Stimulated activated CD4-positive, alpha-beta T cell treated with anti-CD3 and anti-CD28 coated beads, Interleukin-12 subunit alpha, Interleukin-12 subunit beta, amount 100 ng/mL, for 4 hours (primary cell): Measurements from ENCODE around the gene PCMTD2.
"Not testable (repeated sequence)": the region's sequence is repeated elsewhere in the genome, so short reads cannot be mapped to it uniquely, and the experiment has no call there.

Experiments used
- DNase-seq: peaks from one replicate; pipeline ENCODE4 v3.0.0-alpha.2; 2020

The PCMTD2 gene

DNA sequence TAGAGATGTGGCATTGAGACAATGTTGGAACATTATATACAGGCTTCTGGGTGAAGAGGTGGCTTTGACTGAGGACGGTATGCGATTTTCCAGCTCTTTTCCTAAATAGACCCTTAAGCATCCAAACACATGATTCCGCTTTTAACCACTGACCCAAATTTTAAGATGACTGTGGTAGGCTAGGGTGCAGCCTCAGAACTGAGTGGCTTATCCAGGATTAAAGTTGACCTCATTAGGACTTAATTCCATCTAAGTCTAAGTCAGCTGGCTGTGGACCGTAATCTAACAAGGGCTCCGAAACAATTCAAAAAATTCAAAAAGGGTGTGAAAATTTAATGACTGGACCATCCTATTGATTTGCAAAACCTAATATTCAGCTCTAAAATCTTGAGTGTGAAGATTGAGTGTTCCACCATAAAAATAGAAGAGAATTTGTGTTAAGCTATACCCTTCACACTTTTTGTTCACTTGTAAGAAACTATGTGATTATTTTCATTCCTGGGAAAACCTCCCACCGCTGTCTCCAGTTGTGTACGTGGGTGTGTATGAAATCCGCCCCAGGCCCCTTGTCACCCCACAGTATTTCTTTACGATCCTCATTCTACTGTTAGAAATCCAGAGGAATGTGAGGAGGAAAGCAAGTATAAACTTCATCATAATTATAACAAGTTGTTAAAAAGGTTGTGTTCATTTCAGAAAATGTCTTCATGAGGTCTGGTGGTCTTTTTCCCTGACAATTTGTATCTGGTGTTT is 2.7 kb downstream of the PCMTD2 start:
- DNase-seq: no peak

DNA sequence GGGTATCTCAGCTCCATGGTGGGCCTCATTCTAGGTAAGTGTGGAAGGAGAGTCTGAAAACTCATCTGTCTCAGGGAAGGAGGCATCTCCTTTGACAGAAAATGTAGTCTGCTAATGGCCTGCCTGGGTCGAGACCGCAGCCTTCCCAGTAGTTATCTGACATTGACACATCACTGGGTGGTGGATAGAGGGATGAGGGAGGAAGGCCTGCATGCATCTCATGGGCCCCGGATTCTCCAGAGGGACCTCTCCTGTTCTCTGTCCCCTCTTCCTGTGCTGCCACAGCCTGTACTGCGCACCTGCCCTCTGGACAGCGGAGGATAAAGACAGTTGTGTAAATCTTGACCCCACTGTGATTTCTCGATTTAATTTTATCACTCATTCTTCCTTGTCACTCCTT is 4.7 kb downstream of the PCMTD2 start:
- DNase-seq: no peak

DNA sequence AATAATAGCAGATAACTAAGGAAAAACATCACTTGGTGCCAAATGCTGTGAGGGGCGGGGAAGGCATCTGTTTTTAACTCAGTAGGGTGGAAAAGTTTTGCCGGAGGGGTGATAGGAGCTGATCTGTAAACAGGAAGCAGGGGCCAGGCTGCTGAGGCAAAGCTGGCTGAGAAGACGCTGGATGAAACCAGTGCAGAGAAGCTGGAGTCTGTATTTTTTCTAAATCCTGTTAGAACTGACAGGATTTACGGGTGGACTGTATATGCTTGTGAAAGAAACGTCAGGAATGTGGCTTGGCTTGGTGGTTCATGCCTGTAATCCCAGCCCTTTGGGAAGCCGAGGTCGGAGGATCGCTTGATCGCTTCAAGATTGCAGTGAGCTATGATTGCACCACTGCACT is 5.6 kb downstream of the PCMTD2 start:
- DNase-seq: no peak

DNA sequence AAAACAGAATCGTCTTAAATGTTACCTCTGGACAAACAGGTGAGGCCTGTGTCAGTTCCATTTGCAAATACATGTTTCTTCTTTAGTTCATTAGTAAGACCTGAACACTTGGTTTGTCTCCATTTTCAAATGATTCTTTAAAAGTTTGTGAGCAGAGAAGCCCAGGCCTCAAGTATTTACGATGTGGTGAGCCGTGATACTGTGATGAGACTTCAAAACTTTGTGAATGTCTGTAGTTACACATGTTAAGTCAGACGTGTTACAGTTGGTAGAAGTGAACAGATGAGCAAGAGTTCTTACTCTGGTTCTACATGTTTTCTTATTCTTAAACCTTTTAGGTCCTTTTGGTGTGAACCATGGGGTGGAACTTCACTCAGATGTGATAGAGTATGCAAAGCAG is 8.5 kb downstream of the PCMTD2 start:
- DNase-seq: no peak

DNA sequence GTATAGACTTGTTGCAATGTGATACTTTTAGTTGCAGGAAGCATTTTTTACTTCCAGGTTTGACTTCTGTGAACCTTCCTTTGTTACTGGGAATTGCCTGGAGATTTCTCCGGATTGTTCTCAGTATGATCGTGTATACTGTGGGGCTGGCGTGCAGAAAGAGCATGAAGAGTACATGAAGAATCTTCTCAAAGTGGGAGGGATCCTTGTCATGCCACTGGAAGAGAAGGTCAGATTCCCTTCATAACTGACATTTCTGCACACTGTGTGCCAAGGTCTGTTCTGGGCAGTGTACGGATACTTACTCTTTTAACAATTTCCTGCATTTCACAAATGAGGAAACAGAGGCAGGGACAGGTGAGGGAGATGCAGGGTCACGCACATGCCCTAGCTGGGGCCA is 9.7 kb downstream of the PCMTD2 start:
- no peak for DNase-seq

DNA sequence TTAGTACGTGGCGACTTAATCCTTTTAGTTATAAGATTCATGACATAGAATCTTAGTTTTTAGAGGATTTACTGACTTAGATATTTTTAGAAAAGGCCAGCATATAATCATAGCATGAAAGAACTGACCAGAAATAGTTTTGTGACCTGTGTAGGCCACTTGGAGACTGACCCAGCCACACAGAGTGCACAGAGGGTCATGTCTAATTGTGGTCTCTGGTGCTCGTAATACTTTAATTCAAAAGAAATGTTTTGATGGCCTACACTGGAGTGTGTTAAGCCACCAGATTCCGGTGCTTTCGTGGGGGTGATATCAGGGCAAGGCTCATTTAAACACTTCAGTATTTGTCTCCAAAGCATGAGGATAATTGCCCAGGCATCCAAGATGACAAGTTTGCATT is 11.4 kb downstream of the PCMTD2 start:
- no peak for DNase-seq

DNA sequence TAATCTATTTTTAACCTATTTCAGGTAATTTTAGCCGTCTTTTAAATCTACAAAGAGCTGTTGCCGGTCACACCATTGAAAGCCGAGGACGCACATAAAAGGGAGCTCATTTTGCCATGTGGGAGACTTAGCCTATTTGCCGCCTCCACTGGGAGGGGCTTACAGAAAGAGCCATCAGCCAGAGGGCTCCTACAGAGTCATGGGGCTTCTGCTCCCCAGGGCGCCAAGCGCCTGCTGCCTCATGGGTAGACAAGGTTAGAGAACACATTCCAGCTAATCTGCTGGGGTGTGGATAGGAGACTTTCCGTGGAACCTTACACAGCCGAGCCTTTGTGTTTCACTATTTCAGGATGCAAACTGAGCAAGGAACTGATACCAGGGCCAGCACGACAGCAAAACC is 12.6 kb downstream of the PCMTD2 start:
- DNase-seq: no peak

DNA sequence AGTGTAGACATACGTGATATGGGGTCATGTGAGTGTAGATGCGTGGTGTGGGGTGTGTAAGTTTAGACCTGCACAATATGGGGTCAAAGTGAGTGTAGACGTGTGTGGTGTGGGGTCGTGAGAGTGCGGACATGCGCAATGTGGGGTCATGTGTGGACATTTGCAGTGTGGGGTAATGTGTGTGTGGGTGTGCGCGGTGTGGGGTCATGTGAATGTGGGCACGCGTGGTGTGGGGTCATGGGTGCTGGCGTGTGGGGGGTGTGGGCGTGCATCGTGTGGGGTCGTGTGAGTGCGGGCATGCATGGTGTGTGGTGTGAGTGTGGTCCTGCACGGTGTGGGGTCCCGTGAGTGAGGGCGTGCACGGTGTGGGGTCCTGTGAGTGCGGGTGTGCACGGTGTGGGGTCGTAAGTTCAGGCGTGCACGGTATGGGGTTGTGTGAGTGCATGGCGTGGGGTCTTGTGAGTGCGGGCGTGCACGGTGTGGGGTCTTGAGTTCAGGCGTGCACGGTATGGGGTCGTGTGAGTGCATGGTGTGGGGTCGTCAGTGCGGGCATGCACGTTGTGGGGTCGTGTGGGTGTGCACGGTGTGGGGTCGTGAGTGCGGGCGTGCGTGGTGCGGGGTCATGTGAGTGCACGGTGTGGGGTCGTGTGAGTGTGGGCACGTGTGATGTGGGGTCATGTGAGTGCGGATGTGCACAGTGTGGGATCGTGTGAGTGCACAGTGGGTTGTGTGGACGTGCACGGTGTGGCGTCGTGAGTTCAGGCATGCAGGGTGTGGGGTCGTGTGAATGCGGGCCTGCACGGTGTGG is 14.3 kb downstream of the PCMTD2 start:
- no peak for DNase-seq

DNA sequence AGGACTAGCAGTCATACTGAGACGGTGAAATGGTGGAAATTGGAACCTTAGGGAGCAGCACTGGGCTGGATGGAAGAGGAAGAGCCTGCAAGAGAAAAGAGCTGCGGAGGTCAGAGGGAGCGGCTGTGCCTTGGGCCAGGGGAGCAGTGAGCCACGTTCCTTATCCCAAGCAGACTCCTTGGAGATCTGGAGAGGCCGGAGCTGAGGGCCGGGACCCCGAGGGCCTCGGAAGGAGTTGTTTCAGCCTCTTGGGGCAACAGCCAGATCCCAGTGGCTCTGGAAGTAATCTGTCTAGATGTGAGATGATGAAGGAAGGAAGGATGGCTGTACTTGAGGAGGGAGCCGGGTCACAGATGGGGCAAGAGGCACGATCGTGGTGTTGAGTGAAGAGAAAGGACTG is 16.1 kb downstream of the PCMTD2 start:
- DNase-seq: no peak

DNA sequence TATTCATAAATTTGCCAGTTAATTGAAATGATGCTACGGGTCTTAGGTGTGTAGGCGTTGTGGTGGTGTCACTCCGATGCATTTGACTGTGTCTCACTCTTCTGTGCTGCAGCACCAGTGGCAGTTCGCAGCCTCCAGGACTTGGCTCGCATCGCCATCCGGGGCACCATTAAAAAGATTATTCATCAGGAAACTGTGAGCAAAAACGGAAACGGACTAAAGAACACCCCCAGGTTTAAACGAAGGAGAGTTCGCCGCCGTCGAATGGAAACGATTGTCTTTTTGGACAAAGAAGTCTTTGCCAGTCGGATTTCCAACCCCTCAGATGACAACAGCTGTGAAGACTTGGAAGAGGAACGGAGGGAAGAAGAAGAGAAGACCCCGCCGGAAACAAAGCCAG is 17.6 kb downstream of the PCMTD2 start:
- DNase-seq: no peak

DNA sequence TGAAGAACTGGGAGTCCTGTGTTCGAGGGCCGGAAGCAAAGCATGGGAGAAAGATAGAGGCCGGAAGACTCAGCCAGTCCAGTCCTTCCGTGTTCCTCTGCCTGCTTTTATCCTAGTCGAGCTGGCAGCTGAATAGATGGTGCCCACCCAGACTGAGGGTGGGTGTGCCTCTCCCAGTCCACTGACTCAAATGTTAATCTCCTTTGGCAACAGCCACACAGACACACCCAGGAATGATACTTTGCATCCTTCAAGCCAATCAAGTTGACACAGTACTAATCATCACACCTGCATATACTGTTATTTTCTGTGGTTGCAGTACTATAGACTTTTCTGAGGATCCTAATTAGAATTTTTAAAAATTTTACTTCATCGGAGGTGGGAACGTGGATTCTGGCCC is 21.3 kb downstream of the PCMTD2 start:
- no peak for DNase-seq

DNA sequence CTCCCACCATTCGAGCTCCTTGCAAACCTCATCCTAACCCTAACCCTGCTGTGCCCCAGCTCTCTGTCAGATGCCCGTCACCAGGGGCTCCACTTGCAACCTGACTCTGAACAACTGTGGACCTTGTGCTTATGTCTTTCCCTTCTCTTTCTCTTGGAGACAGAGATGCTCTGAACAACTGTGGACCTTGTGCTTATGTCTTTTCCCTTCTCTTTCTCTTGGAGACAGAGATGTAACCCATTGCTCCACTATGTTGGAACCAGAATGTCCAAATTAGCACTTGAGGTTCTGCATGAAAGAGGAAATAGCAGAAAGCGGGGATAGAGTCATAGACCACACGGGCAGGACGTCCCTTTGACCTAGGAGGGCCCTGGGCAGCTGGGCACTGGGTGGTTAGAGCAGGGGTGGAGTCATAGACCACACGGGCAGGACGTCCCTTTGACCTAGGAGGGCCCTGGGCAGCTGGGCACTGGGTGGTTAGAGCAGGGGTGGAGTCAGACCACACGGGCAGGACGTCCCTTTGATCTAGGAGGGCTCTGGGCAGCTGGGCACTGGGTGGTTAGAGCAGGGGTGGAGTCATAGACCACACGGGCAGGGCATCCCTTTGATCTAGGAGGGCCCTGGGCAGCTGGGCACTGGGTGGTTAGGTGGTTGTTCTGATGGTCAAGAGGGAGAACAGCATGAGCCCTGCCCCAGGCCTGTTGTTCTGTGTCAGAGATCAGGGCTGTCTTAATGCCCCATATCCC is 22.2 kb downstream of the PCMTD2 start:
- no peak for DNase-seq

DNA sequence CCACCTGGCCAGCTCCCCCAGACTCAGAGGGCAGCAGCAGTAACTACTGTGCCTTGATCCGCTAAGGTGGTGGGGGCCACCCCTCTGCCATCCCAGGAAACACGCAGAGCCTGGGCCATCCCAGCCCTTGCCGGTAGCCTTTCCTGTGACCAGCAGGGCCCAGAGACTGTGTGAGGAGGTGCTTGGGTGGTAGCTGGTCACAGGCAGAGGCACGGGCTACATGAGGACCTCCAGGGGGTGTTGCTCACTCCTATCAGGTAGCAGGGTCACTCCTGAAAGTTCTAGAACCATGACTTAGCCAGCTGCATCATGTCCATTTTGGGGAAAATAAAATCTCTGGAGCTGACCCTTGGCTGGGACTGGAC is 22.8 kb downstream of the PCMTD2 start:
- DNase-seq: no peak

DNA sequence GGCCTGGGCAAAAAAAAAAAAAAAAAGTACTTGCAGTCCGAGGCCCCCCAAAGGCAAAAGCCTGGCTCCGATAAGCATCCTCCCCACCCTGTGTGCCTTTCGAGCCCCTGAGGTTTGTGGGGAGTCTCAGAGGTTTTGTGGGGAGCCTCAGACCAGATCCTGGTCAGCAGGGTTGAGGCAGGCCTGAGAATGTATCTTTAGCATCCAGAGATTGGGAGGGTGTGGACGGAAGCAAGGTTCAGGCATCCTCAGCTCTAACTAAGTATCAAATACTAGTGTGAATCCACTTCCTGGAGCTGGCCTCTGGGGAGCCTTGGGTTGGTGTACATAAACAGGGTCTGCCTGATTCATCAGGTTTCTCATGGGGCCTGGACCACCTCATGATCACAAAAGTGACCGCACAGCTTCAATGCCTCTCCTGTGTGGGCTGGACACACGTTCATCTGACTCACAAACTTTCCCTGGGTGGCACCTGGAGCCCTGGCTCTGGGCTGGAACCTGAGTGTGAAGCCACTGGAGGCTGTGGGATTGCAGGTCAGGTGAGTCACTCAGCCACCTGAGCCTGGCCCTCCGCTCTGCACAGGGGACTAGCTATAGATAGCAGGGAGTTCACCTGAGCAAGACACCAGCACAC is 24.4 kb downstream of the PCMTD2 start:
- DNase-seq: no peak

DNA sequence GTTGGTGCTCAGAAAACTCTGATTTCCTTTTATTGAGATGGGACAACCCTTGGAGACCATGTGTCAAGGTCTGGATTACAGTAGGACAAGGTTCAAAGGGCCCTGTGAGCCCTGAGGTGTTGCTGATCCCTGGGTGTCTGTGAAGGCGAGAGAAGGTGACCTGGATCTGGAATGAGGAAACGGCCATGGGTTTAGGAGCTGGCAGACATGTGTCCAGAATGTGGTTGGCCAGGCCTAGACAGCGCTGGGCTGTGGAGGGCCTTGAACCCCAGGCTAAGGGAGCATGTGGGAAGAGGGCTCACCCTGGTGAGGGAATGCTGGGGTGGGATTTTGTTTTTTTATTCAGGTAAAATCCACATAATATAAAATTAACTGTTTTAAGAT is 24.9 kb downstream of the PCMTD2 start:
- no peak for DNase-seq

DNA sequence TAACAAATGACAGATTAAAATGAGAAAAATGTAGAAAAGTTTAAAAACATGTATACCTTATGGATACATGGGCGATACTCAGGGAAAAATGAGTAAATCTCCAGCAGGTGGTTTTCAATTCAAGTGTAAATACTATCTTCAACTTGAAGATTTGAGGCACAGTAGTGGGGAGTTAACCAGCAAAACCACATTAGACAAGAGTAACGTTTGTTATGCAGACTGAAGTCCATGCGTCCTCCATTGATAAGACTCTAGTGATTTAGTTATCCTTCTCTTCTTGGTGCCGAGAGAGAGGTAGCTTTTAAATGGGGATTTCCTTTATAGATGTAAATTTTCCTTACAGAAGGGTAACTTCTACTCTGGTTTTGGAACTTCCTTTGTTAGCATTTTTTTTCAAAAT is 28.1 kb downstream of the PCMTD2 start:
- DNase-seq: no peak

DNA sequence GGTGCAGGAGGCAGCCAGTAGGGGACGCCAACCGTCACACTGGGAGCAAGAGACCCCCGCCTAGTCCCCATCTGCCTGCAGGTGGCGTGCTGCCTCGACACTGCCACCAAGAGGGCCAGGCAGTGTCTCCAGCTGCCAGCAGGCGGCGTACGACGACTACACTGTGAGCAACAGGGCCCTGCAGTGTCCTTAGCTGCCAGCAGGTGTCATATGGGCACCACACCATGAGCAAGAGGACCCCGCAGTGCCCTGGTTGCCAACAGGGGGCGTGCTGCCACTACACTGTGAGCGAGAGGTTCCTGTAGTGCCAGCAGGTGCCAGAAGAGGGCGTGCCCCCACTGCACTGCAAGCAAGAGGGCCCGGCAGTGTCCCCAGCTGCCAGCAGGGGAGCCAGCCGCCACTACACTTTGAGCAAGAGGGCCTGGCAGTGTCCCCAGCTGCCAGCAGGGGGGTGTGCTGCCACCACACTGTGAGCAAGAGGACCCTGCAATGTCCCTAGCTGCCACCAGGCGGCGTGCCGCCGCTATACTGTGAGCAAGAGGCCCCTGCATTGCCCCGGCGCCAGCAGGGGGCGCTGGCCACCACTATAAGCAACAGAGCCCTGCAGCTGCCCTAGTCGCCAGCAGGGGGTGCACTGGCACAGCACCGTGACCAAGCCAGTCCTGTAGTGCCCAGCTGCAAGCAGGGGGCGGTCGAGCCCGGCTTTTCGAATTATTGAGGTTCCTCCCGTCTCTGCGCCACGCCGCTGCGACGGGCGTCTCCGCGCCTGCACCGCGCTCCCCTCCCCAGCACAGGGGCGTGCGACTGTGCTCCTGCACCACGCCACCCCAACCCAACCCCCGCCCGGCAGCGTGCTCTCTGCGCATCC is 30.3 kb downstream of the PCMTD2 start:
- peak; percentile 60 for DNase-seq

DNA sequence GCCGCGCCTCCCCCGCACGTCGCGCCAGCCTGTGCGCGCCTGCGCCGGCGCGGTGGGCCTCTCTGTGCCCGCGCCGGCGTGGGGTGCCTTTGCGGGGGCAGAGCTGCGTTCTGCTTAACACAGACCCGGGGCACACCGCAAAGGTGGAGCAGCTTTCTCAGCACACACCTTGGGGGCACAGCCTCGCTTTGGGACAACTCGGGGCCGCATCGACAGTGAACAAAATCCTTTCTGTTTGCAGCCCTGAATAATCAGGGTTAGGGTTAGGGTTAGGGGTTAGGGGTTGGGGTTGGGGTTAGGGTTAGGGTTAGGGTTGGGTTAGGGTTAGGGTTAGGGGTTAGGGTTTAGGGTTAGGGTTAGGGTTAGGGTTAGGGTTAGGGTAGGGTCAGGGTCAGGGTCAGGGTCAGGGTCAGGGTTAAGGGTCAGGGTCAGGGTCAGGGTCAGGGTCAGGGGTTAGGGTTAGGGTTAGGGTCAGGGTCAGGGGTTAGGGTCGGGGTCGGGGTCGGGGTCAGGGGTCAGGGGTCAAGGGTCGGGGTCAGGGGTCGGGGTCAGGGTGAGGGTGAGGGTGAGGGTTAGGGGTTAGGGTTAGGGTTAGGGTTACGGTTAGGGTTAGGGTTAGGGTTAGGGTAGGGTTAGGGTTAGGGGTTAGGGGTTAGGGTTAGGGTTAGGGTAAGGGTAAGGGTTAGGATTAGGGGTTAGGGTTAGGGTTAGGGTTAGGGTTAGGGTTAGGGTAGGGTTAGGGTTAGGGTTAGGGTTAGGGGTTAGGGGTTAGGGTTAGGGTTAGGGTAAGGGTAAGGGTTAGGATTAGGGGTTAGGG is 31.1 kb downstream of the PCMTD2 start:
- DNase-seq: not testable (repeated sequence)

DNA sequence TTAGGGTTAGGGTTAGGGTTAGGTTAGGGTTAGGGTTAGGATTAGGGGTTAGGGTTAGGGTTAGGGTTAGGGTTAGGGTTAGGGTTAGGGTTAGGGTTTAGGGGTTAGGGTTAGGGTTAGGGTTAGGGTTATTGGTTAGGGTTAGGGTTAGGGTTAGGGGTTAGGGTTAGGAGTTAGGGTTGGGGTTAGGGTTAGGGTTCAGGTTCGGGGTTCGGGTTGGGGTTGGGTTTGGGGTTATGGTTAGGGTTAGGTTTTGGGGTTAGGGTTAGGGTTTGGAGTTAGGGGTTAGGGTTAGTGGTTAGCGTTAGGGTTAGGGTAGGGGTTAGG is 31.7 kb downstream of the PCMTD2 start:
- DNase-seq: not testable (repeated sequence)

DNA sequence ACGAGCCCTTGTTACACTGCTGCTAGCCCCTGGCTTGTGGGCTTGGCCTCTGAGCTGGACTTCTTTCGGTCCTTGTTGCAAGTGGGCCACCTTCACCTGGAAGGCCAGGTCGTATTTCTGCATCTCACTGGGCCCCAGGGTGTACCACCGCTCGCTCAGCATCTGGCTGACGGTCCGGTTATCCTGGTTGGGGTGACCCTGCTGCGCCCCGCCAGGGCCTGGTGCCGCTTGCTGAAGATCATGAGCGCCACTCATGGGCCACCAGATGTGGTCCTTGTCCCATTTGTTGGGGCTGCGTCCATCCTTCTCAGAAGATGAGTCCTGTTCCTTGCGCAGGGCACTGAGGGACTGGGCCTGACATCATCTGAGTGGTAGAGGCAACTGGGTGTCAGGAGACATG is 36.6 kb downstream of the PCMTD2 start:
- not testable (repeated sequence) for DNase-seq

DNA sequence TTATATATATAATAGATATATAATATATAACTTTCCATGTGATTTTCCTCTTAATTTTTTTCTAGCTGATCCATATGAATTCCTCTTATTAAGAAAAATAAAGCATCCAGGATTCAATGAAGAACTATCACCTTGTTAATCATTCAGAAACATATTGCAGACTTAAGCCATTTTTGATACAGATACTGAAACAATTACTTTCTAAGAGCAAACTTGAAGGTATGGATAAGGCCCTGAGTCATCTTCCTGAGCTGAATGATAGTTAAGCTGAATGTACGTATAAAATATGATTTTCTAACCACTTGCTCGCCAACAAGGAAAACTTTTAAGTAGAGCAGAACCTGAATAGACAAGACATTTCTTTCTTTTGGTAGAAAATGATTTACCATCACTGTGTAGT is 47.5 kb downstream of the PCMTD2 start:
- not testable (repeated sequence) for DNase-seq

DNA sequence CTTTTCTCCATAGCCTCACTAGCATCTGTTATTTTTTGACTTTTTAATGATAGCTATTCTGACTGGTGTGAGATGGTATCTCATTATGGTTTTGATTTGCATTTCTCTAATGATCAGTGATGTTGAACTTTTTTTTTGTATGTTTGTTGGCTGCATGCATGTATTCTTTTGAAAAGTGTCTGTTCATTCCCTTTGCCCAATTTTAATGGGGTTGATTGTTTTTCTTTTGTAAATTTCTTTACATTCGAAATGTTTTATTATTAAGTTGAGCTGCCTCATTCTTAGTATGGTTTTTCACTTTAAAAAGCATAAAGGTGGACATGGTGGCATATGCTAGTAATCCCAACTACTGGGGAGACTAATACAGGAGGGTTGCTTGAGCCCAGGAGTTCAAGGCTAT is 58.2 kb downstream of the PCMTD2 start:
- not testable (repeated sequence) for DNase-seq
